Karpas-422 (cell line): Measurements from ENCODE around the gene MUC16. TPM values are rescaled to one million over a fixed set of nuclear protein-coding genes. Genes with fewer than 3 reads are reported as not detected.

Experiments
- DNase-seq: peaks from one replicate; pipeline ENCODE4 v3.0.0-alpha.2; 2015
- H2AFZ ChIP-seq: fragments of 200-600 bp; sonication (generic); 2 replicates; pipeline ENCODE4 v1.6.1; 2014; ENCODE audit warnings: antibody characterized with exemption, low read length, mixed read lengths
- H3K27ac ChIP-seq: fragments of 200-600 bp; sonication (generic); 2 replicates; pipeline ENCODE4 v1.5.1; 2014; ENCODE audit warnings: mild to moderate bottlenecking, low read length, moderate library complexity
- H3K27me3 ChIP-seq: fragments of 200-600 bp; sonication (generic); 2 replicates; pipeline ENCODE4 v1.6.1; 2014; ENCODE audit warnings: low read length, mixed read lengths
- H3K36me3 ChIP-seq: fragments of 200-600 bp; sonication (generic); 2 replicates; pipeline ENCODE4 v1.6.1; 2014; ENCODE audit warnings: low read length, mixed read lengths; ENCODE audit not compliant: insufficient read depth
- H3K4me1 ChIP-seq: fragments of 200-600 bp; sonication (generic); 2 replicates; pipeline ENCODE4 v1.6.1; 2014; ENCODE audit warnings: mild to moderate bottlenecking, low read length, mixed read lengths
- H3K4me2 ChIP-seq: fragments of 200-600 bp; sonication (generic); 2 replicates; pipeline ENCODE4 v1.6.1; 2014; ENCODE audit warnings: low read length, low read depth, mild to moderate bottlenecking; ENCODE audit not compliant: poor library complexity, severe bottlenecking
- H3K4me3 ChIP-seq: fragments of 200-600 bp; sonication (generic); 2 replicates; pipeline ENCODE4 v1.5.1; 2014; ENCODE audit warnings: mild to moderate bottlenecking, antibody characterized with exemption, low read length, mixed read lengths
- H3K79me2 ChIP-seq: fragments of 200-600 bp; sonication (generic); 2 replicates; pipeline ENCODE4 v1.6.1; 2014; ENCODE audit warnings: mild to moderate bottlenecking, low read length, mixed read lengths
- H3K9ac ChIP-seq: fragments of 200-600 bp; sonication (generic); 2 replicates; pipeline ENCODE4 v1.6.0; 2014; ENCODE audit warnings: low read length
- H3K9me2 ChIP-seq: fragments of 200-600 bp; sonication (generic), shearing (Covaris generic); replicated peaks from 2 replicates; pipeline ENCODE4 v1.6.0; 2014; ENCODE audit warnings: mild to moderate bottlenecking, low read length, moderate library complexity; ENCODE audit not compliant: insufficient read depth
- H3K9me3 ChIP-seq: fragments of 300-700, 200-600 bp; sonication (generic); 2 replicates; pipeline ENCODE4 v1.6.1; 2014; ENCODE audit warnings: low read length, mixed read lengths
- H4K20me1 ChIP-seq: fragments of 200-600 bp; sonication (generic); 2 replicates; pipeline ENCODE4 v1.6.1; 2014; ENCODE audit warnings: mild to moderate bottlenecking, antibody characterized with exemption, low read length, low read depth; ENCODE audit not compliant: insufficient read depth
- total RNA-seq: library from RNA; depleted of rRNA; stranded (reverse); fragments of >200 nt; shearing (Covaris generic); gene quantifications from 2 replicates; pipeline ENCODE4 v1.2.3, GENCODE V29; 2014; ENCODE audit warnings: low replicate concordance

The MUC16 gene
- total RNA-seq, 1 experiment from 2014 or later, result not detected

- Histone ChIP-seq H3K27ac (no peak overlapping the region), H3K9me3 (no peaks in the 10 kb centered on the region), H3K9me2 (no peaks in the 10 kb centered on the region), H3K79me2 (no peaks in the 10 kb centered on the region), H3K27me3 (no peaks in the 10 kb centered on the region), H3K4me3 (no peak overlapping the region), H3K4me2 (no peak overlapping the region), H3K4me1 (no peaks in the 10 kb centered on the region), H4K20me1 (no peaks in the 10 kb centered on the region), H2AFZ (no peak overlapping the region), H3K9ac (no peak overlapping the region), H3K36me3 (no peaks in the 10 kb centered on the region)
- no peak for DNase-seq
Observed at GRCh38 chr19:9046694-9047093, 36.5 kb upstream of the MUC16 start.

DNA sequence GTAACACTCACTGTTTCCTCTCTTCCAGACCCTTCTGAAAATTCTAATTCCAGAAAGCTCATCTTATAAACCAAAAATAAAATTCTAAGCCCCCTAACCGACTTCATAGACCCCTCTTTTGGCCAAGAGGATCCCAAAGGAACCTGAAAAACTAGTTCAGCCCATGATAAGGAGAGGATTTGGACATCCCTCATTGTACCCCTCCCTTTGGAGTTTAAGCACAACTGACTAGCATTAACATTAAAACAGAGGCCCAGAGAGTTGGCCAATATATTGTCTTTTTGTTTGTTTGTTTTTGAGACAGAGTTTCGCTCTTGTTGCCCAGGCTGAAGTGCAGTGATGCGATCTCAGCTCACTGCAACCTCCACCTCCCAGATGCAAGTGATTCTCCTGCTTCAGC is 34.2 kb upstream of the MUC16 start:
- Histone ChIP-seq H3K27ac (no peak overlapping the region), H3K27me3 (no peaks in the 10 kb centered on the region), H3K36me3 (no peaks in the 10 kb centered on the region), H3K4me2 (no peak overlapping the region), H3K79me2 (no peaks in the 10 kb centered on the region), H4K20me1 (no peaks in the 10 kb centered on the region), H3K9ac (no peak overlapping the region), H3K9me2 (no peaks in the 10 kb centered on the region), H2AFZ (no peak overlapping the region), H3K9me3 (no peaks in the 10 kb centered on the region), H3K4me1 (no peaks in the 10 kb centered on the region), H3K4me3 (no peak overlapping the region)
- DNase-seq, result no peak

DNA sequence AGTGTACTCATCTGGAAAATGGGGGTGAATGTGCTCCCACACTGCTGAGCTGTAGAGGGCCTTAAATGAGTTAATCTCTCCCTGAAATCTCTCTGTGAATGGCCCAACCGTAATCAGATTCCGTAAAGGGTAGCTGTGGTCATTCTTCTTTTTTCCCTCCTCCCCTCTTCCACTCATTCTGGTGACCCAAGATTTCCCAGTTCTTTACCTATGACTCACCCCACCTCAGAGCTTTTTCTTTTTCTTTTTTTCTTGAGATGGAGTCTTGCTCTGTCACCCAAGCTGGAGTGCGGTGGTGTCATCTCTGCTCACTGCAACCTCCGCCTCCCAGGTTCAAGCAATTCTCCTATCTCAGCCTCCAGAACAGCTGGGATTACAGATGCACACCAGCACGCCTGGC is 33.3 kb upstream of the MUC16 start:
- no peaks in the 10 kb centered on the region for H3K9me2 ChIP-seq
- H3K4me2 ChIP-seq, result no peak overlapping the region
- H3K36me3 ChIP-seq, result no peaks in the 10 kb centered on the region

GRCh38 chr19:9041023-9041422 is 30.8 kb upstream of the MUC16 start:
- H2AFZ ChIP-seq, result no peak overlapping the region
- H4K20me1 ChIP-seq, result no peaks in the 10 kb centered on the region
- no peaks in the 10 kb centered on the region for H3K36me3 ChIP-seq
- H3K27ac ChIP-seq, result no peak overlapping the region
- no peaks in the 10 kb centered on the region for H3K9me2 ChIP-seq
- DNase-seq, result no peak
- H3K9me3 ChIP-seq, result no peaks in the 10 kb centered on the region
- H3K4me1 ChIP-seq, result no peaks in the 10 kb centered on the region
- no peaks in the 10 kb centered on the region for H3K27me3 ChIP-seq
- no peaks in the 10 kb centered on the region for H3K79me2 ChIP-seq
- no peak overlapping the region for H3K9ac ChIP-seq
- H3K4me2 ChIP-seq, result no peak overlapping the region
- H3K4me3 ChIP-seq, result no peak overlapping the region

More for the DNA sequence above, 33.3 kb upstream of the MUC16 start:
- Histone ChIP-seq H3K9me3 (no peaks in the 10 kb centered on the region), H3K4me1 (no peaks in the 10 kb centered on the region), H4K20me1 (no peaks in the 10 kb centered on the region), H3K27ac (no peak overlapping the region), H3K27me3 (no peaks in the 10 kb centered on the region), H3K79me2 (no peaks in the 10 kb centered on the region), H3K9ac (no peak overlapping the region), H2AFZ (no peak overlapping the region), H3K4me3 (no peak overlapping the region)
- DNase-seq, result no peak

GRCh38 chr19:9040131-9040530 is 29.9 kb upstream of the MUC16 start:
- Histone ChIP-seq H2AFZ (no peak overlapping the region), H3K9me3 (no peaks in the 10 kb centered on the region), H4K20me1 (no peaks in the 10 kb centered on the region), H3K4me1 (no peaks in the 10 kb centered on the region), H3K4me2 (no peak overlapping the region), H3K36me3 (no peaks in the 10 kb centered on the region), H3K27ac (no peak overlapping the region), H3K9me2 (no peaks in the 10 kb centered on the region), H3K79me2 (no peaks in the 10 kb centered on the region), H3K9ac (no peak overlapping the region), H3K27me3 (no peaks in the 10 kb centered on the region), H3K4me3 (no peak overlapping the region)
- DNase-seq, result no peak

GRCh38 chr19:9039728-9040127 is 29.5 kb upstream of the MUC16 start:
- Histone ChIP-seq H3K27ac (no peak overlapping the region), H3K9me2 (no peaks in the 10 kb centered on the region), H3K4me2 (no peak overlapping the region), H3K9ac (no peak overlapping the region), H3K4me3 (no peak overlapping the region), H3K79me2 (no peaks in the 10 kb centered on the region), H2AFZ (no peak overlapping the region), H4K20me1 (no peaks in the 10 kb centered on the region), H3K9me3 (no peaks in the 10 kb centered on the region), H3K4me1 (no peaks in the 10 kb centered on the region), H3K36me3 (no peaks in the 10 kb centered on the region), H3K27me3 (no peaks in the 10 kb centered on the region)
- no peak for DNase-seq

GRCh38 chr19:9037400-9038062 is 27.3 kb upstream of the MUC16 start:
- no peaks in the 10 kb centered on the region for H4K20me1 ChIP-seq
- no peaks in the 10 kb centered on the region for H3K9me2 ChIP-seq
- H3K79me2 ChIP-seq, result no peaks in the 10 kb centered on the region
- H3K27me3 ChIP-seq, result no peaks in the 10 kb centered on the region
- no peak overlapping the region for H3K4me3 ChIP-seq
- H3K4me2 ChIP-seq, result no peak overlapping the region
- DNase-seq, result no peak
- H3K4me1 ChIP-seq, result no peaks in the 10 kb centered on the region
- H3K27ac ChIP-seq, result no peak overlapping the region
- H2AFZ ChIP-seq, result no peak overlapping the region
- H3K9ac ChIP-seq, result no peak overlapping the region
- no peaks in the 10 kb centered on the region for H3K9me3 ChIP-seq
- H3K36me3 ChIP-seq, result no peaks in the 10 kb centered on the region

DNA sequence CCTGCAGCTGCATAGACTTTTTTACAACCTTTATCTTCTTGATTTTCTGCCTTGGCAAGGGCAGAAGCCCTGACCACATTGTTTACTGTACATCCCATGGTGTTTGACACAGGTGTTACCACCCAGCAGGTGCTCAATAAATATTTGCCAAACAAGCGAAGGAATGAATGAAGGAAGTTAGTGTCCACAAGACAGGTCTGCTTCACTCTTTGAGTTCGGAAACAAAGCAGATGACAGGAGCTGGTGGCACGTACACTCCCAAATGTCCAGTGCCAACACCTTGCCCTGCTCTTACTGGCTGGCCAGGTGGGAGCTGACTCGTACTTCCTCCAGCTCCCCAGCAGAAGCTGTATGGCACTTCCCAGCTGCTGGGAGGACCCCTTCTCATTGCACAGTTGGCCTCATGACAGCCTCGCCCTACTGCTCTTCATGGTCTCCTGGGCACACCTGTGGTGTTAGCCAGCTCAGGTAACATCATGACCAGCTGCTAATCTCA is 22.0 kb upstream of the MUC16 start:
- no peaks in the 10 kb centered on the region for H4K20me1 ChIP-seq
- H3K9ac ChIP-seq, result no peak overlapping the region
- no peak for DNase-seq
- no peak overlapping the region for H2AFZ ChIP-seq
- no peaks in the 10 kb centered on the region for H3K27me3 ChIP-seq
- no peaks in the 10 kb centered on the region for H3K4me1 ChIP-seq
- H3K9me2 ChIP-seq, result no peaks in the 10 kb centered on the region
- H3K4me3 ChIP-seq, result no peak overlapping the region
- H3K4me2 ChIP-seq, result no peak overlapping the region
- no peaks in the 10 kb centered on the region for H3K36me3 ChIP-seq
- no peak overlapping the region for H3K27ac ChIP-seq
- H3K9me3 ChIP-seq, result no peaks in the 10 kb centered on the region
- no peaks in the 10 kb centered on the region for H3K79me2 ChIP-seq
